HG02571 (cell line): ENCODE data around the gene G0S2.
"Not testable (repeated sequence)": the region's sequence is repeated elsewhere in the genome, so short reads cannot be mapped to it uniquely, and the experiment has no call there.

ENCODE experiments used
- ATAC-seq: cut with Tn5 transposase; IDR thresholded peaks from one replicate; pipeline ENCODE4 v1.9.1; 2021; ENCODE audit warnings: mild to moderate bottlenecking, moderate library complexity; ENCODE audit not compliant: unreplicated experiment

Gene G0S2

DNA sequence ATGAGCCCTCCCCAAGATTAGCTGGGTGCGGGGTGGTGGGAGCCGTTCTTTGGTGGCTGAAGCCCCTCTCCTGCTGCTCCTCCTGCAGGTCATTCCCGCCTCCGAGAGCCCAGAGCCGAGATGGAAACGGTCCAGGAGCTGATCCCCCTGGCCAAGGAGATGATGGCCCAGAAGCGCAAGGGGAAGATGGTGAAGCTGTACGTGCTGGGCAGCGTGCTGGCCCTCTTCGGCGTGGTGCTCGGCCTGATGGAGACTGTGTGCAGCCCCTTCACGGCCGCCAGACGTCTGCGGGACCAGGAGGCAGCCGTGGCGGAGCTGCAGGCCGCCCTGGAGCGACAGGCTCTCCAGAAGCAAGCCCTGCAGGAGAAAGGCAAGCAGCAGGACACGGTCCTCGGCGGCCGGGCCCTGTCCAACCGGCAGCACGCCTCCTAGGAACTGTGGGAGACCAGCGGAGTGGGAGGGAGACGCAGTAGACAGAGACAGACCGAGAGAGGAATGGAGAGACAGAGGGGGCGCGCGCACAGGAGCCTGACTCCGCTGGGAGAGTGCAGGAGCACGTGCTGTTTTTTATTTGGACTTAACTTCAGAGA is 448 bp downstream of the G0S2 start:
- ATAC-seq: no peak

DNA sequence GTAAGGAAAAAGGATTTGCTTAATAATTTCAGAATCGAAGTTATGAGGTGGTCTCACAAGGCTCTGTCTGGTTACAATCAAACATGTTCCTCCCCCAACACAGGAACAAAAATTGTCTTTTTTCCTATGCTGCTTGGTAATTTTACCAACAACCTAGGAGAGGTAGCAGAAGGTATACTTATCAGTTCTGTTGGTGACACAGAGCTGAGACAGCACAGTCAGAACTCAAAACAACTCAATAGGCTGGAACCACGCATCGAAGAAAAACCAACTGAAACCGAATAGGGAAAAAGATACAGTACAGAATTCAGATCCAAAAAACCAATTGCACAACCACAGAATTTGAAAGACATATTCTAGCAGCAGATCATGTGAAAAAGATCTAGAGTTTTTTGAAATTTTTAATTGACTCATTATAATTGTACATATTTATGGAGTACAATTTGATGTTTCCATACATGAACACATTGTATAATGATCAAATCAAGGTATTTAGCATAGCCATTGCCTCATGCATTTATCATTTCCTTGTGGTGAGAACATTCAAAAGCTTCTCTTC is 3.8 kb downstream of the G0S2 start:
- ATAC-seq: no peak

DNA sequence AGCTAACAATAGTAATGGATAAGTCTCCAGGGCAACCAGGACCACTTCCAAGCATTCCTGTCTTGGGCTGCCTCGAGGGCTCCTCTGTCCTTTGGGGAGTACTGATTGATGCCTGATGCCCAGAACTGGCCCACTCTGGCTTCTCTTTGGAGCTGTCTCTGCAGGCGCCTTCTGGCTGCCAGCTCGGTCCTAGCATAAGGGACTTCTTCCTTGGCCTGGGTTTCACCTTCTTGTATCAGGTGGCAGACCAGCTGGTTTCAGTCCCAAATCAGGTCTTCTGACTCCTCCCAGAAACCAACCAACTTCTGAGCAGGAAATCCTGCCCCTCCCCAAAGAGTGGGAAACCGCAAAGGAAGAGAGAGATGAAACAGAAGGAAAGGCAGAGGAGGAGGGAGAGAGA is 10.6 kb downstream of the G0S2 start:
- ATAC-seq: peak; percentile 71

DNA sequence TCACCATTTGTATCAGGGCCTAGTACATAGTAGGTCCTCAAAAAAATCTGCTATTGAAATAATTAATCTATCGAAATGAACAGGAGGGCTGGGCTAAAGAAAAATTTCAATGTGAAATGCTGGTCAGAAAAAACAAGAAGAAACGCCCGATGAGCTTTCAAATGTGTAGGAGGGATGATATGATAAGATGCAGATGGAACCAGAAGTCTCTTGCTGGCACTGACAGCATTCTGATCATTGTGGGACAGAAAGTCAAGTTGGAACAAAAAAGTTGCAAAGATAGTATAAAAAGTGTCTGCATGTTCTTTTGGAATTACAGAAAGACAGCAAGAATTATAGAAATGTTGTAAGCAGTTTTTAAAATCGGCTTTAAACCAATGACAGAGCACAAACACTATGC is 11.1 kb downstream of the G0S2 start:
- no peak for ATAC-seq

DNA sequence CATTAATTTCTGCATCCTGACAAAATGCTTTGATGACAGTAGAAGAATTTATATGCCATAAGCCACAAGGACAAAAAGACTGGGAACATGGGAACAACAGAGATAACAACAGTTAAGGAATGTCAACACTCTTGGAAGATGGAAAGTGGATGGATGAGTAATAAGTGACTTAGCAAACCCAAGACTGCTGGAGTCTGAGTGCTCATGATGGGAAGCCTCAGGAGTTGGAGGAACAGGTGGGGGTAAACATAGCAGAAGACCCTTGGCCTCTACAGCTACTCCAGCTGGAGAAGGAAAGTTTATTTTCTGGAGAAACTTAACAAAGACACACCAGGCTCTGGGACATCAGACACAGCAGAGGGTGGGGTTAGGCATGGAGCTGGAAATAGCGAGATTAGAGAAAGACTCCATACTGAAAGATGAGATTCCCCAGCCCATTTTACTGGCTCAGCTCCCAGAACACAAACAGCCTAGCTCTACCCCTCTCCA is 13.6 kb downstream of the G0S2 start:
- ATAC-seq: no peak

DNA sequence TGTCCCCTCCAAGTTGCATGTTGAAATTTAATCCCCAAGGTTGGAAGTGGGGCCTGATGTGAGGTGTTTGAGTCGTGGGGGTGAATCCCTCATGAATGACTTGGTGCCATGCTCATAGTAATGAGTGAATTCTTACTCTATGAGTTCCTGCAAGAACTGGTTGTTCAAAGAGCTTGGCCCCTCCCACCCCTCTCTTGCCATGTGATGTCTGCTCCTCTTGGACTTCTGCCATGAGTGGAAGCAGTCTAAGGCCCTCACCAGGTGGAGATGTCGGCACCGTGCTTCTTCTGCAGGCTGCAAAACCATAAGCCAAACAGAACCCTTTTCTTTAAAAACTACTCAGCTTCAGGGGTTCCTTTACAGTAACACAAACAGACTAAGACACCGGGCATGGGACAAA is 14.3 kb downstream of the G0S2 start:
- no peak for ATAC-seq

DNA sequence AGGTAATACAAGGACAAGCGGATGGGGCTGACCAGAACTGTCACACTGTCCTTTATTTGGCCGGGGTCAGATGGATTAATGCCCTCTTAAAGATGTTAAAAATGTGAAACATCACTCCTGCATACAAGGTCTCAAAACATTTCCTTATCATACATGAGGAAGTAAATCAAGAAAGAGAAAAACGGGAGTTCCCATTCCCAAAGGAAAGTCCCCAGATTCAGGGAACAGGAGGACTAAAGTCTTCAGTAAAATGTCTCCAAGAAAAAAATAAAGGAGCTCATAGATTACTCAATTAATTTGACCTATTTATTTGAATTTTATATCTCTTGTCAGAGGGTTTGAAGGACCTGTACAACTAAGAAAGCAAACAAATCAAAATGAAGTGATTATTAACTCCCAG is 16.0 kb downstream of the G0S2 start:
- no peak for ATAC-seq

DNA sequence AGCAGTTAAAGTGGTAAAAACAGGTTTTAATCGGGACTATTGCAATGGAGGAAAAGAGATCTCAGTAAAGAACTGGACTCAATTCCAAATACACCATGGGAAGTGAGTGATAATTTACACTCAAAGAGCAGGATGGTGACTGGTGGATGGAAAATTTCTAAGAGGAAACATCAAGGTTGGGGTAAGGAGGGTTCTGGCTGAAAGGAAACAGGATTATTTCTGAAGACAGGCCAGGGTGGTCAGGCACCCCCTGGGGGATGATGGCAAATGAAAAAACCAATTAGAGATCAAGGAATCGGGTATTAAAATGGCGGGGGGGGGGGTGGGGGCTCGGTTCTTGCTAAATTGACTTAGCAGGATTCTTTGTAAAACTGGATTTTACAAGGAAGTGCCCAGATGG is 17.1 kb downstream of the G0S2 start:
- ATAC-seq: no peak

DNA sequence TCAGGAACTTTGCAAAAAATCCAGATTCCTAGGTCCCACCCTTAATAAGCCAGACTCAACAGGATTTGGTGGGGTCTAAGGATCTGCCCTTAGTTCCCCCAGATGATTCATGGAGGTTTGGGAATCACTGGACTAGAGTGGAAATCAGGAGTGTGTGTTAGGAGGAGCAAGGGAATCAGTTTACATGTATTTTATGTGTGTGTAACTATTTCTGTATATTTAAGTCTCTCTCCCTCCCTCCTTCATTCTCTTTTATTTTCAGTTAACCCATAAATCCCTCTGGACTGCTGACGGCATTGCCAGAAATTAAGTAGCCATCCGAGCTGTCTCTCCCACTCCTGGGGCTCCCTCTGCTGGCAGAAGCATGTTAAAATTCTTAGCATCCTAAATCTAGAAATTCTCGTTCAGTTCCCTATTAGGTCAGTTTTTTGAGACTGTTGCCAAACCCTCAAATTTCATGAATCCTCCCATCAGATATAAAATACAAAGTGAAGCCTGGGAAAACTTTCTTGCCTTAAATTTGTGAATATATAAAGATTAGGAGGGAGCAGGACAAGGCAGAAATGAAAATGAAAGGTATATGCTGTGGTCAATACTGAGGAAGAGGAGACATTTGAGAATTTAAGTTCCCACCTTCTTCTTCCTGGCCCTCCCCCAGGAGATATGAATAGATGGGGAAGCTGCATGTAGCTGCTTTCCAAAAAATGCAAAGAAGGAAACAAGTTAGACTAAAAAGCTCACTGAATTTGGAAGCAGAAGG is 17.7 kb downstream of the G0S2 start:
- ATAC-seq: peak; percentile 67

DNA sequence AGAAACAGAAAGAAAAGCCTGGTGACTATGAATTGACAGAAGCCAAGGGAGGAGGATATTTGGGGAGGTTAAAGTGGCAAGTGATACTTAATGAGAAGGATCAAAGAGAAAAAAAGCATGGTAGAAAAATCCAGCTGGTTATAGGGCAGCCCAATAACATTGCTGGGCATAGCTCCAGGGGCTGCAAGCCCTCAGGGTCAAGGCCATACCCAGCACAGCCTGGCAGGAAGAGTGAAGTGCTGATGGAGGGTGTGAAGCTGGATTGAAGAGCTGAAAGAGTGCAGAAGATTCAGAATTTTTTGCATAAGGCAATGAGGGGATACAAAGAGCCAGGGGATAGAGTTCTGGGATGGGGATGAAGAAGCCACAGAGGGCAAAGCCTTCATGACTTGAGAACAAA is 21.5 kb downstream of the G0S2 start:
- ATAC-seq: no peak

DNA sequence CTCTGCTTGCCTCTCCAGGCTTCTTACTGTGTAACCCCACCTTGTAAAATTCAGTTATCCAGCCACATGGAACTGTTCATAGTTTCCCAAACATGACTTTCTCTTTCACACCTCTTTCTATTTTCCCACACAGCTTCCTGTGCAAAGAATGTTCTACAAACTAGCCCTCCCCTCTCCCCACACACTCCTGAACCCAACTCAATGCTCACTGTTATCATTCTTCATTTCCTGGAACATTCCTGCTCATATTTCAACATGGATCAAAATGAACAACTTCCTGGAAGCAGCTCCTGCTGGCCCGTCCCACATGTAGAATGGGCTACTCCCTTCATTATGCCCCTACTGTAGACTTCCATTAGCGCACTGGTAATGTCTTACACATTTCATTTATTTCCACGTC is 21.9 kb downstream of the G0S2 start:
- ATAC-seq: no peak

DNA sequence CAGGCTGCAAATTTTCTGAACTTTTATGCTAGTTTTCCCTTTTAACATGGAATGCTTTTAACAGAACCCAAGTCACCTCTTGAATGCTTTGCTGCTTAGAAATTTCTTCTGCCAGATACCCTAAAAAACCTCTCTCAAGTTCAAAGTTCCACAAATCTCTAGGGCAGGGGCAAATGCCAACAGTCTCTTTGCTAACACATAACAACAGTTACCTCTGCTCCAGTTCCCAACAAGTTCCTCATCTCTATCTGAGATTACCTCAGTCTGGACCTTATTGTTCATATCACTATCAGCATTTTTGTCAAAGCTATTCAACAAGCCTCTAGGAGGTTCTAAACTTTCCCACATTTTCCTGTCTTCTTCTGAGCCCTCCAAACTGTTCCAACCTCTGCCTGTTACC is 25.5 kb downstream of the G0S2 start:
- ATAC-seq: not testable (repeated sequence)

DNA sequence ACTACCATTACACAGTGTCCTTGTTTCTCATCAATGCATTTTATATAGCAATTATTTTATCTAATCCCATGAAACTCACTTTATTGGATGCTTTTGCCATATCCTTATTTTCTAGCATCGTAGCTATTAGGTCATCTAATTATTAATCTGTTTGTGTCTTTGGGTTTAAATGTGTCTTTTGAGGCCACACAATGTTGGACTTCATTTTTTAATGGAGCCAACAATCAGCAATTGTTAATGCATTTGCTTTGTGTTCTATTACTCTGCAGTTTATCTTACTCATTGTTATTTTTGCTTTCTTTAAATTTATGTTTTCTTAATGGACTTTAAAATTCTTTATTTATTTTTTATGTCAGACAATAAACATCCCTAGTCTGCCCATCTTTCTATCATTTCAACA is 27.6 kb downstream of the G0S2 start:
- ATAC-seq: no peak

DNA sequence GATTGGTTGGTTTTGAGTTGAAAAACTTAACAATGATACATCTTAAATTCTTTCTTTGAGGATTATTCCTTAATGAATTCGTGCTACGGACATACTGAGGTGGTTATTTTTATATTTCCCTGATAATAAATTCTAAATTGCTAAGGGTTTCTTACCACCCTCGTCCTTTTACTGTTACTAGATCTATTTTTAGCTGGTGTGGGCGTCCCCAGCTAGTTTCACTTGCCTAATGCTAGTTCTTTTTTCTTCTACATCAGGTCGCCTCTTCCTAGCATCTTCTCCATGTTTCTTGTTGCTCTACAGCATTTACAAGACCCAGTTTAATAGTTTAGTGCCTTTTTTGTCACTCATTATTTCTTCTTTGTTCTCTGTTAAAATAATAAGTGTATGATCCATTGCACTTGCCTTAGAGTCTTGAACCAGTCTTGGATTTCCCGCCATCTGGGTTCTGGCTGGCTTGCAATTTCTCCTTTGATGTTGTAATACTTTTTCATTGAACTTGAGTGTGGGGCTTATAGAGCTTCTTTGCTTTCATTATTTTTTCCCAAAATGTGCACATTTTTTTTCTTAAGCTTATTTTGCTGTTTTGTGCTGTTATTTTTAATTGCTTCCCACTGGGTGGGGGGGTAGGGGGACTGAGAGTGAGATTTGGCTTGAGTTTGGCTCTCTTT is 28.8 kb downstream of the G0S2 start:
- ATAC-seq: no peak

DNA sequence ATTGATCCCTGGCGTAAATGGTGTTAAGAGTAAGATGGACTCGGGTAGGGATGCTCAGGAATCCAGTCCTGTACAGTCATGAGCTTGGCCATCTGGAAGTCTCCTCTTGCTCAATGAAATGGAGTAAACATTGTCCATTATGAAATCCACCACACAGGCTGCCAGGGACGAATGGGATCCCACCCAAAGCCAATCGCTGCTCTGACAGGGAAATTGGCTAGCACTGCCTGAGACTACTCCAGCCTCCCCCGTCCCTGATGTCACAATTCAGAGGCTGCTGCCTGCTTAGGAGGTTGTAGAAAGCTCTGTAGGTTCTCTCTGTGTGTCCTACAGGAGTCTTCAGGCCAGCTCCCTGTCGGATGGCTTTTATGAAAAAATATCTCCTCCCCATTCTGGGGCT is 29.4 kb downstream of the G0S2 start, which contains the start of gene HSD11B1:
HSD11B1 (plus strand) TSS at position 263 of the 400 bp plus-strand sequence; CDS start at position 360, 97 bp downstream.
- ATAC-seq: no peak

DNA sequence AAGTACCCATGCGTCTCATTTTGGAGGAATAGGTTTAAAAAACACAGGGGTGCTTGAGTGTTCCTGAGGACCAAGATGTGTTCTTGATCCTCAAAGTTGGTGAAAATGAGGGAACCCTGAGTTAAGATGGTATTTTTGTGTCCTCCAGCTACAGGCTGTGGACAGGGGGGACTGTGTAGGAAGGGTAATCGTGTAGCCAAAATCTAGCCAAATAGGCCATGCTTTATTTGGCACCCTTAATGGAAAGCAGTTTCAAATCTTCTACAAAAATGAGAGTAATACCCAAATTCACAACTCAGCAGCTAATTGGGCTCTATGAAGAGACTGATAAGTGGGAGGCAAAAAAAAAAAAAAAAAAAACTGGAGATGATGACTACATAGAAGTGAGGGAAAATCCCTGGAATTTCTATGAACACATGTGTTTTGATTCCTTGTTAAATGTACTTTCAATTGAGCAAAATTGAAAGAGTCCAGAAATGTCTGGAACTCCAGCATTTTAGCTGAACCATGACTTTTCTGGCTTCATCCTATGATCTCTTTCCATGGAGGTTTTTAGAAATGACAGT is 29.9 kb downstream of the G0S2 start:
- ATAC-seq: no peak

DNA sequence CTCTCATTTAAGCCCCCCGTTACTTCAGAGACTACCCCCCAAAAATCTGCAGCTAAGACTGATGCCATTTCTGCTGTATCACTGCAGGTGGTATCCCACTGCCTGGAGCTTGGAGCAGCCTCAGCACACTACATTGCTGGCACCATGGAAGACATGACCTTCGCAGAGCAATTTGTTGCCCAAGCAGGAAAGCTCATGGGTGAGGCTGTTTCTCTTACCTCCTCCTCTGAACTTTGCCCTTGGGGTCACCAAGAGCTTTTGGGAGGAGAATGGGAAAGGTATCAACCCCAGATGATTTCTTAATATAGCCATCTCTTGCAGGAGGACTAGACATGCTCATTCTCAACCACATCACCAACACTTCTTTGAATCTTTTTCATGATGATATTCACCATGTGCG is 31.4 kb downstream of the G0S2 start:
- ATAC-seq: no peak

DNA sequence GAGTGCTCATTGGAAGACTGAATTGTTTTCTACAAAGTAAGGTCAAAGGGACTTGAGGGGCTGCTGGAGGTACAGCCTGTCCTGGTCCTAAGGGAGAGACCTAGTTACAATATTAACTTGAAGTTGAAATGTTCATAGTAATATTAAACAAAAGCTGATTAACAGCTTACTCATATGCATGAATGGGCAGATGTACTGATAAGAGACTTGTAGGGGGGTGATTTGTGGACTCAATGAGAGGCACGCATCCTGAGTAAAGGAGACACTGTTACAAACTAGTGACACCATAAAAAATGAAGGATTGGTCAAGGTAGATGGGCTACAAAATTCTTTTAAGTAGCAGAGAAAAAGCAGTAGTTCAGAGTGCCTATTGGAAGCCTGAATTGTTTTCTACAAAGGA is 32.1 kb downstream of the G0S2 start:
- ATAC-seq: no peak

DNA sequence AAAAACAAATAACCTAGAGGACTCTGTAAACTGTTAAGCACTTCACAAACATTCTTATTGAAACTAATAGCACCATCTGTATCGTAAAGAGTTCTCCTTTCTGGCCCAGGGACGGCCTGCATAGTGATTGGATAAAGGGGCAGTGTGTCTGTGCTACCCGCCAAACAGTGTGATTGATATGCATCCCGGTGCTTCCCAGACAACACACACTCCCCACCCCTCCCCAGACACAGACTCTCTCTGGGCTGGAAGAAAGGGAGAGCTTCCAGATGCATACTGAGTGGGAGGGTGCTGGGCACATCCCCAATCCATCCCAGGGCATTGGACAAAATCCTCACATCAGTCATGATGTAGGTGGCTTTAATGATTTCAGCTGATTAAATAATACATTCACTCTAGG is 33.1 kb downstream of the G0S2 start:
- ATAC-seq: no peak

DNA sequence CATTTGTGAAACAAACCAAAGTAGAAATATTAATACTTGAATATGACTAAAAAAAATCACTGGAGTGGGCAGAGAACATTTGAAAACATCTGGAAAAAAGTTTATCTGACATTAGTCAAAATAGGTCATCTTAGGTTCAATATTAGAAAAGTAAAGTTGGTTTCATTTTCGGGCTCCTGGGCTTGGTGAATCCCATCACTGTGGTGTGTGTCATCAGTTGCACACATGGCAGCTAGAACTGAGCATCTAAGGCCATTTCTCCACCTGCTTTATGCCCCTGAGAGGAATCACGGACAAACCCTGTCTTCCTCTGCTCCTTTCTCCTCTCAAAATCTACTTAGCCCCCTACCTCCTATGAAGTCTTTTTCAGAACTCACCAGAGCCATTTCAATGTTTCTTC is 34.9 kb downstream of the G0S2 start:
- no peak for ATAC-seq

DNA sequence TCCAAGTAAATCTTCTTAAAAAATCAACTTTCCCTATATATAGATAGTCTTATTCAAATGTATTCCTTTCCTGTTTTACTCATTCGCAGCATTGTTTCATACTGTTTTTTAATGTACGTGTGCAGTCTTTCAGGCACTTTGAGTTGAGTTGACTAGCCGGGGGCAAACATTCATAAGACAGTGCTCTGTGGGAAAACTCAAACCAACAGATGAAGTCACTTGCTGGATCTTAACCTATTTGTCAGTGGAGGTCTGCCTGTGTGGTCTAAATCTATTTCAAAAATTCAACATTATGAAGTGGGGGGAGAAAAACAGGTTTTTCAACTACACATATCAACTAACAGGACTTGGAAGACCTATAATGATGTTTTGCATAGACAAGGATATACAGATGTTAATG is 35.6 kb downstream of the G0S2 start:
- ATAC-seq: no peak
